Activated CD4-positive, alpha-beta memory T cell treated with anti-CD3 and anti-CD28 coated beads, Interleukin-2, amount 10 ng/mL, durations not matched to agents 7 days and 5 days (primary cell): ENCODE measurements around the gene HAUS7. TPM values are rescaled to one million over a fixed set of nuclear protein-coding genes. Genes with fewer than 3 reads are reported as not detected.
A peak's percentile ranks its signal among the peaks of the same experiment; 100 is the strongest.

Experiments used
- CTCF ChIA-PET: fragments of 350-600 bp; sonication (Branson Sonifier 250); formaldehyde crosslinking; loops from one replicate; lab custom pipeline; 2021; ENCODE audit warnings: antibody characterized with exemption, inconsistent platforms; lab: Charles Lee
- POLR2A ChIA-PET: fragments of 350-600 bp; sonication (Branson Sonifier 250); formaldehyde crosslinking; loops from one replicate; lab custom pipeline; 2021; ENCODE audit warnings: antibody characterized with exemption; lab: Charles Lee
- DNase-seq: peaks from one replicate; pipeline ENCODE4 v3.0.0-alpha.2; 2020
- H3K27ac Mint-ChIP-seq: one replicate; pipeline ENCODE4 v1.8.0; 2021; ENCODE audit warnings: mild to moderate bottlenecking, mixed read lengths
- H3K27me3 Mint-ChIP-seq: one replicate; pipeline ENCODE4 v1.8.0; 2021; ENCODE audit warnings: mixed read lengths
- H3K36me3 Mint-ChIP-seq: one replicate; pipeline ENCODE4 v1.8.0; 2021; ENCODE audit warnings: low read depth, mixed read lengths
- H3K4me1 Mint-ChIP-seq: one replicate; pipeline ENCODE4 v1.8.0; 2021; ENCODE audit warnings: mixed read lengths
- H3K4me3 Mint-ChIP-seq: one replicate; pipeline ENCODE4 v1.8.0; 2021; ENCODE audit warnings: mild to moderate bottlenecking, mixed read lengths
- H3K9me3 Mint-ChIP-seq: one replicate; pipeline ENCODE4 v1.8.0; 2021; ENCODE audit warnings: mixed read lengths
- total RNA-seq, 2 experiments: library from RNA; stranded (reverse); gene quantifications; one replicate each; pipeline ENCODE4 v1.2.3, GENCODE V29; 2021

HAUS7 gene
- total RNA-seq, 2 experiments from 2014 or later = 33.8 to 40.5 TPM

- Mint-ChIP-seq H3K4me1 (peaks cover 1% of the 10 kb centered on the region), H3K36me3 (no peaks in the 10 kb centered on the region), H3K27ac (no peak overlapping the region), H3K4me3 (no peak overlapping the region), H3K9me3 (no peaks in the 10 kb centered on the region), H3K27me3 (no peaks in the 10 kb centered on the region)
- POLR2A ChIA-PET = interaction anchor here (1.1 kb wide), 1 partner anchor 566 kb away, joined by 3 read pairs; no protein-coding TSS in a partner anchor
- CTCF ChIA-PET = interaction anchor here (1.1 to 3.5 kb wide), 5 partner anchors 13 to 566 kb away, joined by 3 to 42 read pairs (median 13); partner anchors contain the start of genes BGN and HAUS7
- peak; percentile 82 for DNase-seq
Measured at GRCh38 chrX:153507484-153508178, 37.3 kb upstream of the HAUS7 start.

- peaks cover 3% of the 10 kb centered on the region for H3K9me3 Mint-ChIP-seq
- no peaks in the 10 kb centered on the region for H3K36me3 Mint-ChIP-seq
- CTCF ChIA-PET = interaction anchor here (1.2 to 2.9 kb wide), 2 partner anchors 44 to 564 kb away, joined by 3 to 20 read pairs; no protein-coding TSS in a partner anchor
- no peak overlapping the region for H3K27ac Mint-ChIP-seq
- peaks cover 1% of the 10 kb centered on the region for H3K4me1 Mint-ChIP-seq
- DNase-seq = no peak
- POLR2A ChIA-PET = no interaction called here
- no peak overlapping the region for H3K4me3 Mint-ChIP-seq
- H3K27me3 Mint-ChIP-seq = no peaks in the 10 kb centered on the region
Measured at GRCh38 chrX:153505361-153505760, 35.0 kb upstream of the HAUS7 start.

GRCh38 chrX:153504445-153505016 is 34.2 kb upstream of the HAUS7 start:
- Mint-ChIP-seq H3K36me3 (no peaks in the 10 kb centered on the region), H3K4me1 (peaks cover 1% of the 10 kb centered on the region), H3K27ac (no peak overlapping the region), H3K9me3 (peaks cover 3% of the 10 kb centered on the region), H3K4me3 (no peak overlapping the region), H3K27me3 (no peaks in the 10 kb centered on the region)
- POLR2A ChIA-PET = no interaction called here
- CTCF ChIA-PET = no interaction called here
- no peak for DNase-seq

- H3K4me1 Mint-ChIP-seq = peaks cover 1% of the 10 kb centered on the region
- DNase-seq = no peak
Measured at GRCh38 chrX:153502796-153503195, 32.4 kb upstream of the HAUS7 start.

GRCh38 chrX:153502131-153502530 is 31.8 kb upstream of the HAUS7 start:
- H3K27ac Mint-ChIP-seq = no peak overlapping the region
- no peaks in the 10 kb centered on the region for H3K36me3 Mint-ChIP-seq
- no peak overlapping the region for H3K4me3 Mint-ChIP-seq
- H3K4me1 Mint-ChIP-seq = no peaks in the 10 kb centered on the region
- peaks cover 3% of the 10 kb centered on the region for H3K9me3 Mint-ChIP-seq
- CTCF ChIA-PET = no interaction called here
- DNase-seq = no peak
- POLR2A ChIA-PET = no interaction called here
- no peaks in the 10 kb centered on the region for H3K27me3 Mint-ChIP-seq

More at GRCh38 chrX:153502796-153503195, 32.4 kb upstream of the HAUS7 start:
- H3K9me3 Mint-ChIP-seq = peaks cover 3% of the 10 kb centered on the region
- ChIA-PET CTCF (no interaction called here), POLR2A (no interaction called here)
- H3K27ac Mint-ChIP-seq = no peak overlapping the region
- H3K36me3 Mint-ChIP-seq = no peaks in the 10 kb centered on the region
- no peaks in the 10 kb centered on the region for H3K27me3 Mint-ChIP-seq
- H3K4me3 Mint-ChIP-seq = no peak overlapping the region

- H3K36me3 Mint-ChIP-seq = no peaks in the 10 kb centered on the region
- CTCF ChIA-PET = no interaction called here
- POLR2A ChIA-PET = no interaction called here
Measured at GRCh38 chrX:153501530-153501929, 31.2 kb upstream of the HAUS7 start.

GRCh38 chrX:153500676-153501280 is 30.4 kb upstream of the HAUS7 start:
- CTCF ChIA-PET = no interaction called here

More at GRCh38 chrX:153501530-153501929, 31.2 kb upstream of the HAUS7 start:
- DNase-seq = no peak
- H3K4me3 Mint-ChIP-seq = no peak overlapping the region
- H3K4me1 Mint-ChIP-seq = no peaks in the 10 kb centered on the region
- no peaks in the 10 kb centered on the region for H3K27me3 Mint-ChIP-seq
- H3K27ac Mint-ChIP-seq = no peak overlapping the region
- H3K9me3 Mint-ChIP-seq = peaks cover 3% of the 10 kb centered on the region

GRCh38 chrX:153499876-153500275 is 29.5 kb upstream of the HAUS7 start:
- no peak for DNase-seq
- H3K36me3 Mint-ChIP-seq = no peaks in the 10 kb centered on the region
- no peaks in the 10 kb centered on the region for H3K4me1 Mint-ChIP-seq
- H3K27me3 Mint-ChIP-seq = no peaks in the 10 kb centered on the region
- ChIA-PET CTCF (no interaction called here), POLR2A (no interaction called here)
- H3K9me3 Mint-ChIP-seq = peaks cover 3% of the 10 kb centered on the region
- H3K4me3 Mint-ChIP-seq = no peak overlapping the region
- no peak overlapping the region for H3K27ac Mint-ChIP-seq

More at GRCh38 chrX:153500676-153501280, 30.4 kb upstream of the HAUS7 start:
- Mint-ChIP-seq H3K27me3 (no peaks in the 10 kb centered on the region), H3K27ac (no peak overlapping the region), H3K4me3 (no peak overlapping the region), H3K36me3 (no peaks in the 10 kb centered on the region), H3K9me3 (peaks cover 3% of the 10 kb centered on the region), H3K4me1 (no peaks in the 10 kb centered on the region)
- no peak for DNase-seq
- POLR2A ChIA-PET = no interaction called here

GRCh38 chrX:153499341-153499740 is 29.0 kb upstream of the HAUS7 start:
- ChIA-PET CTCF (no interaction called here), POLR2A (no interaction called here)
- H3K4me3 Mint-ChIP-seq = no peak overlapping the region
- DNase-seq = no peak
- H3K4me1 Mint-ChIP-seq = no peaks in the 10 kb centered on the region
- H3K27ac Mint-ChIP-seq = no peak overlapping the region
- H3K27me3 Mint-ChIP-seq = no peaks in the 10 kb centered on the region
- H3K36me3 Mint-ChIP-seq = no peaks in the 10 kb centered on the region
- peaks cover 3% of the 10 kb centered on the region for H3K9me3 Mint-ChIP-seq

GRCh38 chrX:153498453-153498852 is 28.1 kb upstream of the HAUS7 start:
- H3K4me3 Mint-ChIP-seq = no peak overlapping the region
- no peaks in the 10 kb centered on the region for H3K27me3 Mint-ChIP-seq
- no peaks in the 10 kb centered on the region for H3K4me1 Mint-ChIP-seq
- H3K27ac Mint-ChIP-seq = no peak overlapping the region
- CTCF ChIA-PET = no interaction called here
- DNase-seq = no peak
- H3K9me3 Mint-ChIP-seq = peaks cover 3% of the 10 kb centered on the region
- POLR2A ChIA-PET = no interaction called here
- no peaks in the 10 kb centered on the region for H3K36me3 Mint-ChIP-seq

- POLR2A ChIA-PET = no interaction called here
Measured at GRCh38 chrX:153496590-153496959, 26.2 kb upstream of the HAUS7 start.

GRCh38 chrX:153495903-153496589 is 25.7 kb upstream of the HAUS7 start:
- H3K36me3 Mint-ChIP-seq = no peaks in the 10 kb centered on the region
- H3K27ac Mint-ChIP-seq = no peak overlapping the region
- H3K4me3 Mint-ChIP-seq = no peak overlapping the region
- ChIA-PET CTCF (no interaction called here), POLR2A (no interaction called here)
- peaks cover 3% of the 10 kb centered on the region for H3K9me3 Mint-ChIP-seq
- no peaks in the 10 kb centered on the region for H3K4me1 Mint-ChIP-seq
- no peak for DNase-seq
- H3K27me3 Mint-ChIP-seq = no peaks in the 10 kb centered on the region

More at GRCh38 chrX:153496590-153496959, 26.2 kb upstream of the HAUS7 start:
- Mint-ChIP-seq H3K4me1 (no peaks in the 10 kb centered on the region), H3K27ac (no peak overlapping the region), H3K4me3 (no peak overlapping the region), H3K36me3 (no peaks in the 10 kb centered on the region), H3K9me3 (peaks cover 3% of the 10 kb centered on the region), H3K27me3 (no peaks in the 10 kb centered on the region)
- DNase-seq = no peak
- CTCF ChIA-PET = no interaction called here

GRCh38 chrX:153495362-153495751 is 25.0 kb upstream of the HAUS7 start:
- no peak for DNase-seq
- no peaks in the 10 kb centered on the region for H3K36me3 Mint-ChIP-seq
- no peaks in the 10 kb centered on the region for H3K9me3 Mint-ChIP-seq
- ChIA-PET CTCF (no interaction called here), POLR2A (no interaction called here)
- H3K4me3 Mint-ChIP-seq = no peak overlapping the region
- H3K27ac Mint-ChIP-seq = no peak overlapping the region
- H3K27me3 Mint-ChIP-seq = no peaks in the 10 kb centered on the region
- no peaks in the 10 kb centered on the region for H3K4me1 Mint-ChIP-seq
